ENCODE results near the gene RNF34. TPM values are rescaled to one million over a fixed set of nuclear protein-coding genes. Genes with fewer than 3 reads are reported as not detected.

RNF34 gene
- total RNA-seq, 1 donor from 2014 or later, result 65.7 TPM

DNA sequence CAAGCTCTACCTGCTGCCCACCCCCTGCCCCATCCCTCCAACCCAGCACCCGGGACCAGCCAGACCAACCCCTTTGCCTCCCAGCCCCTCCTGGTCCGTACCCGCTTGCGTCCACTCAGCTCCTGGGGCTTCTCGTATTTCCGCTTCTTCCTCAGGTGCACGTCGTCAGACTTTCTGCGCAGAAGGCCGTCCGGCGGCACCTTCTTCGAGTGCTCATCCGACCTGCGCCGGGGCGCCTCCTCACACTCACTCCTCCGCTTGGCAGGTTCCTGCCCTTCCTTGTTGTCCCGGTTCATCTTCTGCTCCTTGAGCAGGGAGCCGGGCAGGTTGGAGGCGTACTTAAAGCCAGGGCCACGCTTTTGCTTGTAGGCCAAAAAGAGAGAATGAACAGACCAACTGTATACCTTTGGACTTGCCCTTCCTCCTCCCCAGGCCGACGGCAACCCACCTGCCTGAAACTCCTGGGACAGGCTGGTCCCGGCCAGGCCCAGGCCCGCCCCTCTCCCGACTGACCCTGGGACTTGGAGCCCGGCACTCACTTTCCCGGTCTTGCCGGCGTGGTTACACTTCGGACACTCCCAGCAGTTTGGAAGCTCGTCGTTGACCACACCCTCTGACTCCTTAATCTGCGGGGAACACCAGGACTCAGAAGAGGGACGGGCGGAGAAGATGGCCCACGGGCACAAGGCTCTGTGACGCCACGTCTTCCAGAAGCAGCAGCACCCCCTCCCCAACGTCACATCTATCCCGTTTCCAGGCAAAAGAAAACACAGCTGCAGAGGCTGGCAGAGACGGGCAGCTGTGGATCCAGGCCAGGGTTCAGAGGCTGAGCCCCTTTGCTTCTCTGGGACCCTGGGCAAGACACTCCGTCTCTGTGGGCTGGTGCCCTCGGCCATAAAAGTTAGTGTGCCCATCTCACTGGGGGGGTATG, 44.3 kb downstream of the RNF34 start:
- Mint-ChIP-seq H3K36me3 (ENCODE audit: insufficient read depth) (peaks cover 19% of the 10 kb centered on the region), H3K27me3 (no peaks in the 10 kb centered on the region), H3K4me3 (ENCODE audit: low read depth) (no peak overlapping the region), H3K4me1 (ENCODE audit: low read depth) (peaks cover 6% of the 10 kb centered on the region), H3K27ac (peak overlapping the region; percentile 52), H3K9me3 (ENCODE audit: low read depth) (no peaks in the 10 kb centered on the region)
- TF ChIP-seq, protein P1, sequence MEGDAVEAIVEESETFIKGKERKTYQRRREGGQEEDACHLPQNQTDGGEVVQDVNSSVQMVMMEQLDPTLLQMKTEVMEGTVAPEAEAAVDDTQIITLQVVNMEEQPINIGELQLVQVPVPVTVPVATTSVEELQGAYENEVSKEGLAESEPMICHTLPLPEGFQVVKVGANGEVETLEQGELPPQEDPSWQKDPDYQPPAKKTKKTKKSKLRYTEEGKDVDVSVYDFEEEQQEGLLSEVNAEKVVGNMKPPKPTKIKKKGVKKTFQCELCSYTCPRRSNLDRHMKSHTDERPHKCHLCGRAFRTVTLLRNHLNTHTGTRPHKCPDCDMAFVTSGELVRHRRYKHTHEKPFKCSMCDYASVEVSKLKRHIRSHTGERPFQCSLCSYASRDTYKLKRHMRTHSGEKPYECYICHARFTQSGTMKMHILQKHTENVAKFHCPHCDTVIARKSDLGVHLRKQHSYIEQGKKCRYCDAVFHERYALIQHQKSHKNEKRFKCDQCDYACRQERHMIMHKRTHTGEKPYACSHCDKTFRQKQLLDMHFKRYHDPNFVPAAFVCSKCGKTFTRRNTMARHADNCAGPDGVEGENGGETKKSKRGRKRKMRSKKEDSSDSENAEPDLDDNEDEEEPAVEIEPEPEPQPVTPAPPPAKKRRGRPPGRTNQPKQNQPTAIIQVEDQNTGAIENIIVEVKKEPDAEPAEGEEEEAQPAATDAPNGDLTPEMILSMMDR (IDR thresholded peaks at IDR 0.05; ENCODE audit: unreplicated experiment), result no peak
- DNase-seq (ENCODE audit: low spot score, unreplicated experiment), result no peak

DNA sequence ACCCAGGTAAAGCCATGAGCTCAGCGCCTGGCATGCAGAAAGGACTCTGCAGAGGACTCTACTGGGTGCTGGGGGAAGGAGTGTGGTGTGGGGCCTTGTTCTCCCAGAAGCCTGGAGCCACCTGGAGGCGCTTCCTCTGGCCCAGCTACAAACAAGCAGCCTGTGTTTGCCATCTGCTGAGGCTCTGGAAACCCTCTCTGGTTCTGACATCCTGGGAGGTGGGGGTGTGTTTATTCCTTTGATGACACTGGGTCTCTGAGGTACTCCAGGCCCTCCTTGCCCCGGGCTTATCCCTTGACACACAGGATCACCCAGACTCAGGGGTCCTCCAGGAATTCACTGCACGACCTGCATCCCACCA, 44.9 kb downstream of the RNF34 start:
- DNase-seq (ENCODE audit: low spot score, unreplicated experiment), result no peak
- peak overlapping the region; percentile 57 for H3K27ac Mint-ChIP-seq
- no peak overlapping the region for H3K4me3 Mint-ChIP-seq (ENCODE audit: low read depth)
- TF ChIP-seq, protein P1 (IDR thresholded peaks at IDR 0.05; ENCODE audit: unreplicated experiment), result no peak
- H3K9me3 Mint-ChIP-seq (ENCODE audit: low read depth), result no peaks in the 10 kb centered on the region
- H3K27me3 Mint-ChIP-seq, result no peaks in the 10 kb centered on the region
- peaks cover 6% of the 10 kb centered on the region for H3K4me1 Mint-ChIP-seq (ENCODE audit: low read depth)
- peaks cover 17% of the 10 kb centered on the region for H3K36me3 Mint-ChIP-seq (ENCODE audit: insufficient read depth)

DNA sequence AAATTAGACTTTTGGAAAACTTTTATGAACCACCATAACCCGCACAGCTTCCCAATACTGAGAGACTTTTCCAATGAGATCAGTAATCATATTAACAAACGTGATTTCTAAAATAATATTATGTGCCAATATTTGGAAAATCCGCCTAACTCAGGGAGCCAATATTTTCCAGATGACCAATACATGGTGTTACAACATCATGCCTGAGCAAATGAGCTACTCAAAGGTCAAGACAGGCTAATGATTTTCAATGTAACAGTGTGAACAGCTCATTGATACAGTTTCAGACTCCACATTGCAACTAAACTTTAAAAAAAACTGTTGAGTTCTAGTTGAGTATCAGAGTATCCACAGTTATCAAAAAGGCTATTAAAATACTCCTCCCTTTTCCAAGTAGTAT, 46.8 kb downstream of the RNF34 start:
- Mint-ChIP-seq H3K36me3 (ENCODE audit: insufficient read depth) (peaks cover 11% of the 10 kb centered on the region), H3K27me3 (no peaks in the 10 kb centered on the region), H3K9me3 (ENCODE audit: low read depth) (no peaks in the 10 kb centered on the region), H3K4me1 (ENCODE audit: low read depth) (peaks cover 6% of the 10 kb centered on the region), H3K27ac (no peak overlapping the region), H3K4me3 (ENCODE audit: low read depth) (no peak overlapping the region)
- TF ChIP-seq, protein P1 (IDR thresholded peaks at IDR 0.05; ENCODE audit: unreplicated experiment), result no peak
- no peak for DNase-seq (ENCODE audit: low spot score, unreplicated experiment)

DNA sequence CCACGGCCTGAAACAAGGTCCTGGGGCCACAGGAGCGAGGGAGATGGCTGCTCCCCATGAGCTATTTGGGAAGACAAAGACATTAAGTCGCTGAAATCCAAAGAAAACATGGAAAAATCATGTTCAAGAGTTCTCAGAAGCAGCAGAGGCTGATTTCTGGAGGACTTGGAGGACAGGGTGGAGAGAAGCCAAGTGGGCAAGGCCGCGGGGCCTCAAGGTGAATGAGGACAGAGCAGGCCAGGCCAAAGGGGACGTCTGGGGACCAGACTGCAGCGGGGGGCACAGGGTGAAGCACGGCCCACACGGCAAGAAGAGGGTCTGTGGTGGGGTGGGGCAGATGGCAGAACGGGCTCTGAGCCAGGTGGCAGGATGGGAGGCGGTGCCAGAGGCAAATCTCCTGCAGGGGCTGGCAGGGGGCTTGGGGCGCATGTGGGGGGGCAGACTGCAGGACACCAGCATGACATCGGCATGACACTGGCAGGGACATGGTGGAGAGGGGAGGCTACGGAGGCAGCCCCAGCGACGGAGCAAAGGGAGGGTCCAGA, 48.9 kb downstream of the RNF34 start:
- H3K36me3 Mint-ChIP-seq (ENCODE audit: insufficient read depth), result peaks cover 11% of the 10 kb centered on the region
- no peaks in the 10 kb centered on the region for H3K9me3 Mint-ChIP-seq (ENCODE audit: low read depth)
- H3K27me3 Mint-ChIP-seq, result no peaks in the 10 kb centered on the region
- no peak overlapping the region for H3K4me3 Mint-ChIP-seq (ENCODE audit: low read depth)
- peaks cover 6% of the 10 kb centered on the region for H3K4me1 Mint-ChIP-seq (ENCODE audit: low read depth)
- TF ChIP-seq, protein P1 (IDR thresholded peaks at IDR 0.05; ENCODE audit: unreplicated experiment), result no peak
- H3K27ac Mint-ChIP-seq, result peak overlapping the region; percentile 67
- DNase-seq (ENCODE audit: low spot score, unreplicated experiment), result no peak

DNA sequence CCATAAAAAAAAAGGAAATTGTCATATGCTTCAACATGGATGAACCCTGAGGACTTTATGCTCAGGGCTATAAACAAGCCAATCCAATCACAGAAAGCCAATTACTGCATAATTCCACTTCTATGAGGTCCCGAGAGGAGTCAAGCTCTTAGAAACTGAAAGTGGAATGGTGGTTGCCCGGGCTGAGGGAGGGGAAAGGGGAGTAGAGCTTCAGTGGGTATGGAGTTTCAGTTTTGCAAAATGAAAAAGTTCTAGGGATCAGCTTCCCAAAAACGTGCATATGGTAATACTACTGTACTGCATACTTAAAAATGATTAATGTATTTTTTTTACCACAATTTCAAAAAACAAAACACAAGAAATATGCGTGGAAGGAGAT, 52.0 kb downstream of the RNF34 start:
- H3K36me3 Mint-ChIP-seq (ENCODE audit: insufficient read depth), result peaks cover 9% of the 10 kb centered on the region
- no peak overlapping the region for H3K27ac Mint-ChIP-seq
- TF ChIP-seq, protein P1 (IDR thresholded peaks at IDR 0.05; ENCODE audit: unreplicated experiment), result no peak
- DNase-seq (ENCODE audit: low spot score, unreplicated experiment), result no peak
- no peaks in the 10 kb centered on the region for H3K27me3 Mint-ChIP-seq
- H3K9me3 Mint-ChIP-seq (ENCODE audit: low read depth), result no peaks in the 10 kb centered on the region
- H3K4me3 Mint-ChIP-seq (ENCODE audit: low read depth), result no peak overlapping the region
- no peaks in the 10 kb centered on the region for H3K4me1 Mint-ChIP-seq (ENCODE audit: low read depth)
